GM06990 (cell line): Measurements from ENCODE around the gene EIF2A.

ENCODE experiments used
- DNase-seq: peaks from one replicate; pipeline ENCODE4 v3.0.0-alpha.2; 2011; ENCODE audit not compliant: insufficient read length; ENCODE audit errors: extremely low read depth
- H3K27me3 ChIP-seq: replicated peaks from 2 replicates; pipeline ENCODE4 v1.6.0; 2011; ENCODE audit warnings: low read length; ENCODE audit not compliant: control insufficient read depth, insufficient read depth
- H3K36me3 ChIP-seq: 2 replicates; pipeline ENCODE4 v1.5.1; 2011; ENCODE audit warnings: low read length; ENCODE audit not compliant: control insufficient read depth, insufficient read depth
- H3K4me3 ChIP-seq: replicated peaks from 2 replicates; pipeline ENCODE4 v1.5.1; 2011; ENCODE audit warnings: low read depth, mild to moderate bottlenecking, control low read depth, low read length
- CTCF ChIP-seq: IDR thresholded peaks from 2 replicates; pipeline ENCODE4 v1.5.1; 2011; ENCODE audit warnings: low read length, control low read depth, mild to moderate bottlenecking, inconsistent platforms; ENCODE audit not compliant: insufficient read depth, poor library complexity, severe bottlenecking

EIF2A gene

GRCh38 chr3:150603980-150604319 is 57.4 kb downstream of the EIF2A start:
- no peak for DNase-seq
- no peaks in the 10 kb centered on the region for H3K36me3 ChIP-seq

GRCh38 chr3:150605998-150606641 is 59.5 kb downstream of the EIF2A start:
- Histone ChIP-seq H3K27me3 (no peaks in the 10 kb centered on the region), H3K36me3 (no peaks in the 10 kb centered on the region), H3K4me3 (peak overlapping the region; percentile 89)
- TF ChIP-seq CTCF = no peak
- peak; percentile 35 for DNase-seq

More at GRCh38 chr3:150603980-150604319, 57.4 kb downstream of the EIF2A start:
- no peak for TF ChIP-seq CTCF
- Histone ChIP-seq H3K4me3 (peak overlapping the region; percentile 89), H3K27me3 (no peaks in the 10 kb centered on the region)

GRCh38 chr3:150607267-150608065 is 60.9 kb downstream of the EIF2A start:
- no peak for DNase-seq
- Histone ChIP-seq H3K4me3 (peak overlapping the region; percentile 41), H3K27me3 (no peaks in the 10 kb centered on the region), H3K36me3 (peaks cover 2% of the 10 kb centered on the region)
- no peak for TF ChIP-seq CTCF

GRCh38 chr3:150609988-150610387 is 63.4 kb downstream of the EIF2A start:
- no peak overlapping the region for H3K4me3 ChIP-seq
- H3K36me3 ChIP-seq = peaks cover 2% of the 10 kb centered on the region

GRCh38 chr3:150610785-150611184 is 64.2 kb downstream of the EIF2A start:
- no peak for DNase-seq
- Histone ChIP-seq H3K36me3 (peaks cover 2% of the 10 kb centered on the region), H3K4me3 (no peak overlapping the region), H3K27me3 (no peaks in the 10 kb centered on the region)
- TF ChIP-seq CTCF = no peak

More at GRCh38 chr3:150609988-150610387, 63.4 kb downstream of the EIF2A start:
- H3K27me3 ChIP-seq = no peaks in the 10 kb centered on the region
- no peak for DNase-seq
- TF ChIP-seq CTCF = no peak

GRCh38 chr3:150611666-150612065 is 65.1 kb downstream of the EIF2A start:
- DNase-seq = no peak
- Histone ChIP-seq H3K27me3 (no peaks in the 10 kb centered on the region), H3K4me3 (no peak overlapping the region), H3K36me3 (peaks cover 2% of the 10 kb centered on the region)
- no peak for TF ChIP-seq CTCF
